Mesothelial cell of epicardium (in vitro differentiated cells): Measurements from ENCODE around the gene TMEM114. TPM values are rescaled to one million over a fixed set of nuclear protein-coding genes. Genes with fewer than 3 reads are reported as not detected.

Experiments
- DNase-seq, 2 experiments: peaks; one replicate each; pipeline ENCODE4 v3.0.0; 2021; ENCODE audit warnings: low spot score in 2 of 2; ENCODE audit not compliant: unreplicated experiment in 2 of 2
- H3K27ac Mint-ChIP-seq: 2 replicates; pipeline ENCODE4 v1.8.0; 2021; ENCODE audit warnings: mixed read lengths
- H3K27me3 Mint-ChIP-seq: 2 replicates; pipeline ENCODE4 v1.8.0; 2021; ENCODE audit warnings: low read depth, mixed read lengths
- H3K36me3 Mint-ChIP-seq: 2 replicates; pipeline ENCODE4 v1.8.0; 2021; ENCODE audit warnings: mixed read lengths
- H3K4me1 Mint-ChIP-seq: 2 replicates; pipeline ENCODE4 v1.8.0; 2021; ENCODE audit warnings: mixed read lengths
- H3K4me3 Mint-ChIP-seq: 2 replicates; pipeline ENCODE4 v1.8.0; 2021; ENCODE audit warnings: mild to moderate bottlenecking, moderate library complexity, mixed read lengths
- H3K9me3 Mint-ChIP-seq: 2 replicates; pipeline ENCODE4 v1.8.0; 2021; ENCODE audit warnings: mixed read lengths
- total RNA-seq: library from RNA; stranded (reverse); gene quantifications from 3 replicates; pipeline ENCODE4 v1.2.1, GENCODE V29; 2021
- TF ChIP-seq, protein P1 (sequence below): fragments of 200-600 bp; sonication (generic); IDR thresholded peaks from one replicate; pipeline ENCODE4 v1.5.0; 2021; ENCODE audit warnings: antibody characterized with exemption; ENCODE audit not compliant: unreplicated experiment

The TMEM114 gene
- not detected in 3 replicates for total RNA-seq

DNA sequence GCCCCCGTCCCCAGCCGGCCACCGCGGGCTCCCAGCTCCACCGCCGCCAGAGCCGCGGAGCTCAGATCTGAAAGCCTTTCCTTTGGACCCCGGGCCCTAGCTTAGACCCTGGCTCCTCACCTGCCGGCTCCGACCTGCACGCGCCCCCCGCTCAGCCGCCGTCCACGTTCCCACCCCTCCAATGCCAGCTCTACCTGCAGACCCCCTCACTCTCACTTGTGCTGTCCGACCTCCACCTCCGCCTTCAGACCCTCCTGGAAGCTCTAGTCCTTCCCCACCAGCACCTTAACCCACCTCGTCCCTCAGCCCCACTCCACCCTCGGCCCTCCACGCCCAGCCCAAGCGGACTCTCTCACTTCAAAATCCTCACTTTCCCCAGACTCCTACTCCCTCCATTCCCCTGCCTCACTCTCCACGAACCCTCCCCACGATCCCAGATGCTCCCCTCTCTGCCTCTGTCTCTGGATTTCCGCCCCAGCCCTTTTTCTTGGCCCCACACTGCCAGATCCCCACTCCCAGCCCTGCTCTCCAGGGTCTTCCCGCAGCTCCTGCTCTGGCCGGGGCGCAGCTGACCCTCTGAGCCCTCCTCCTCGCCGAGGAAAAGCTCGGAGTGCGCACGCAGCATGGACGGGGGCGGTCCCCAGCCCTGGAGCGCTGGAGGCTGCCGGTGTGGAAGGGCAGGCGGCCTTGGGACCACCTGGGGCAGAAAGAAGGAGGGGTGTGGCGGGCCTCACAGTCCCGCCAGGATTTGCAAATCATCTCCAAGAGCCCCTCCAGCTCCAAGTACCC is at the start of gene TMEM114:
Gene TMEM114 (minus strand): TSS at position 612 of the 789 bp plus-strand sequence. CDS start 673 bp downstream, outside the sequence.
- H3K27me3 Mint-ChIP-seq: peaks cover 50% of the 10 kb centered on the region
- peak within 1 kb of the TSS; percentile 47 for H3K4me3 Mint-ChIP-seq
- no peak for DNase-seq
- no peaks in the 10 kb centered on the region for H3K9me3 Mint-ChIP-seq
- TF ChIP-seq, protein P1, sequence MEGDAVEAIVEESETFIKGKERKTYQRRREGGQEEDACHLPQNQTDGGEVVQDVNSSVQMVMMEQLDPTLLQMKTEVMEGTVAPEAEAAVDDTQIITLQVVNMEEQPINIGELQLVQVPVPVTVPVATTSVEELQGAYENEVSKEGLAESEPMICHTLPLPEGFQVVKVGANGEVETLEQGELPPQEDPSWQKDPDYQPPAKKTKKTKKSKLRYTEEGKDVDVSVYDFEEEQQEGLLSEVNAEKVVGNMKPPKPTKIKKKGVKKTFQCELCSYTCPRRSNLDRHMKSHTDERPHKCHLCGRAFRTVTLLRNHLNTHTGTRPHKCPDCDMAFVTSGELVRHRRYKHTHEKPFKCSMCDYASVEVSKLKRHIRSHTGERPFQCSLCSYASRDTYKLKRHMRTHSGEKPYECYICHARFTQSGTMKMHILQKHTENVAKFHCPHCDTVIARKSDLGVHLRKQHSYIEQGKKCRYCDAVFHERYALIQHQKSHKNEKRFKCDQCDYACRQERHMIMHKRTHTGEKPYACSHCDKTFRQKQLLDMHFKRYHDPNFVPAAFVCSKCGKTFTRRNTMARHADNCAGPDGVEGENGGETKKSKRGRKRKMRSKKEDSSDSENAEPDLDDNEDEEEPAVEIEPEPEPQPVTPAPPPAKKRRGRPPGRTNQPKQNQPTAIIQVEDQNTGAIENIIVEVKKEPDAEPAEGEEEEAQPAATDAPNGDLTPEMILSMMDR: no peak
- no peak within 1 kb of the TSS for H3K27ac Mint-ChIP-seq
- peaks cover 10% of the 10 kb centered on the region for H3K4me1 Mint-ChIP-seq
- H3K36me3 Mint-ChIP-seq: no peaks in the 10 kb centered on the region

DNA sequence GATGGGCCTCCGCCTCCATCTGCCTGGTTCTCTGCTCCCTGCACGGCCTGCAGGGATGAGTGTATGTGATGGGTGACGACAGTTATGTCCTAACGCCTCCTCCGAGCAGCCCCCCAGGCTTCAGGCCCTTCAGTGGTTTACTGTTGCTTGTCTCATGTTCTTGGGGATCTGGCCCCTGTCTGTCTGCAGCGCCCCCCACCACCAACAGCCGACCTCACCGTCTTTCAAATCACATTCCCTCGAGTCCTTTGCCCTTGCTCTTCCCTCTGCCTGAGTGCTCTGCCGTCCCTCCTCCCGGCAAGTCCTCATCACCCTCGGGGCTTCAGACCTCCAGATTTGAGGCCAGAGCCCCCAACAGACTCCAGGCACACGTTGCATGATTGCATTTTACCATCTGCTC is 49.4 kb upstream of the TMEM114 start:
- H3K9me3 Mint-ChIP-seq: no peaks in the 10 kb centered on the region
- H3K4me3 Mint-ChIP-seq: no peak overlapping the region
- H3K27me3 Mint-ChIP-seq: no peaks in the 10 kb centered on the region
- TF ChIP-seq, protein P1: no peak
- no peaks in the 10 kb centered on the region for H3K4me1 Mint-ChIP-seq
- H3K36me3 Mint-ChIP-seq: peaks cover 63% of the 10 kb centered on the region
- H3K27ac Mint-ChIP-seq: no peak overlapping the region
- DNase-seq: no peak

DNA sequence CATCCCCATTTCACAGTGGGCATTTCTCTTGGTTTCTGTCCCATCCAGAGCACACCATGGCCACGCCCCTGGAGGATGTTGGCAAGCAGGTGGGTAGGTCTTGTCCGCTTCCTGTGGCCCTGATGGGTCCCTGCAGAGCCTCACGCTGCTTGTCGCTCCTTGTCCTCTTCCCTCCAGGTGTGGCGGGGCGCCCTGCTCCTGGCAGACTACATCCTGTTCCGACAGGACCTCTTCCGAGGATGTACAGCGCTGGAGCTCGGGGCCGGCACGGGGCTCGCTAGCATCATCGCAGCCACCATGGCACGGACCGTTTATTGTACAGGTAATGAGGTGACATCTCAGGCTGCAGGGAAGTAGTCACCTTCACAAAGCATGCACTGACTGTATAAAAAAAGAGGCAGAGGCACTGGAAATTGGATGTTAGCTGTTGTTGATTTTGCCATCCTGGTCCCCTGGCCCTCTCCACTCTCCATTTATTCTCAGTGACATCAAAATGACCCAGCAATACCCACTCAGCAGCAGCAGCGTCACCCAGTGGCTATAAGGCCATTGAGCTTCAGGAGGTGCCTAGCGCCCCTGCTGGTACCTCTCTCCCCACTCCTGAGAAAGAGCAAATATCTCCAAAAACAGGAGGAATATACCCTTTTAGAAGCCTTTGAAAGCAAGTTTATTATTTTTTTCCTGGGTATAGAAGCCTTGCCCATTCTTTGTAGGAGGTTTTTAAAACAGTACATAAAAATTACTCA is 44.9 kb upstream of the TMEM114 start:
- DNase-seq: no peak
- Mint-ChIP-seq H3K4me3 (no peak overlapping the region), H3K4me1 (no peaks in the 10 kb centered on the region), H3K27me3 (no peaks in the 10 kb centered on the region), H3K36me3 (peaks cover 37% of the 10 kb centered on the region), H3K27ac (no peak overlapping the region), H3K9me3 (no peaks in the 10 kb centered on the region)
- TF ChIP-seq, protein P1: no peak

DNA sequence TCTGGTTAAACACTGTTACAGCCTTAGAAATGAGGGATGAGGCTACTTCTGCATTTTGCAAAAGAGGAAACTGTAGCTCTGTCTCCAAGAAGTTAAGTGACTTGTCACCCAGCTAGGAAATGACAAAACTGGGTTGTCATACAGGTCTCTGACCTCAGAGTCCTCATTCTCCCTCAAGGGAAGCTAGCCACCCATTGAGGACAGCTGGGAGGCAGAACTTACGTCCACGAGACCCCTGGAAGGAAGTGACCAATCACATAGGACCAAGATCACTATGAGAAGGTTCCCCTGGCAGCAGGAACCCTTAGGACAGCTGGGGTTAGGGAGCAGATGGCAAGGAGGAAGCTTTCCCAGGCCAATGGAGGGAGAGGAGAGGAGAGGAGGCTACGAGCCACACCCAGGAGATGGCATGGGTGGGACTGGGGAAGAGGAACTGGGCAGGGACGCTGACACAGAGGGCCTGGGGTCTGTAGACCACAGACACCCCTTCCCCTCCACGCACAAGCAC is 42.4 kb upstream of the TMEM114 start:
- Mint-ChIP-seq H3K36me3 (peaks cover 38% of the 10 kb centered on the region), H3K27me3 (no peaks in the 10 kb centered on the region), H3K4me3 (no peak overlapping the region), H3K4me1 (no peaks in the 10 kb centered on the region), H3K9me3 (no peaks in the 10 kb centered on the region), H3K27ac (no peak overlapping the region)
- DNase-seq: no peak
- TF ChIP-seq, protein P1: no peak

DNA sequence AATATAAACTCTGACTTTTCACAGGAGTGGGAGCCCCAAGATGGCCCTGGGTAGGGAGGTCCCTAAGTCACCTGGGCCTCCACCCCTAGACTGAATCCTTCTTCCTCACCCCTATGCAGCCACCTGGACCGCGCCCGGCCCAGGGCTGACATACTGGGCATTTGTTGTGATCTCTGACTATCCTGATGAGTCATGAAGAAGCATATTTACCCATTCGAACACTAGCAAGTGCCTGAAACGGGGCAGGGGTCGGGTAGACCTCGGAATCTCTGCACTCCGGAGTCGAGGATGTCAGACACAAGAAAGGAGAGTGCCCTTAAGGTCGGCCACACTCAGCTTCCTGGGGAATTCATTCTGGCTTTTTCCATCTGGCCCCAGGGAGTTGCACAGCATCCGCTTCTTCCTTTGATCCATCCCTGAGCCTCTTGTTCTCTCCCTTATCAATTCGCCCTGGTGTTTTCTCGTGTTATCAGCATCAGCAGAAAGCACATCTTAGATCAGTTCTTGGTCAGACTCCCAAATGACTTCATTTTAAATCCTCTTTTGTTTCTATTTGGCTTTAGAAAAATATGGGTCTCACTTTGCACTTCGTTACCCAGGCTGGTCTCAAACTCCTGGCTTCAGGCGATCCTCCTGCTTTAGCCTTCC is 41.6 kb upstream of the TMEM114 start:
- Mint-ChIP-seq H3K27ac (no peak overlapping the region), H3K9me3 (no peaks in the 10 kb centered on the region), H3K4me3 (no peak overlapping the region), H3K4me1 (no peaks in the 10 kb centered on the region), H3K27me3 (no peaks in the 10 kb centered on the region), H3K36me3 (peaks cover 41% of the 10 kb centered on the region)
- DNase-seq: no peak
- TF ChIP-seq, protein P1: no peak
